T47D (cell line): ENCODE measurements around the gene CELF4.

ENCODE experiments used
- DNase-seq, 2 experiments: peaks; one replicate each; pipeline versions ENCODE4 v3.0.0 to v3.0.0-alpha.2; 2011 to 2012; ENCODE audit warnings: low read depth in 1 of 2, low spot score in 1 of 2
- JUND ChIP-seq: IDR thresholded peaks from 2 replicates; pipeline ENCODE4 v1.6.1; 2012; ENCODE audit warnings: low read depth
- in situ Hi-C: cut with HindIII; loops from 2 replicates; pipeline ENCODE4 v1.10.0; 2016; ENCODE audit warnings: low sequenced_read_pairs, low pct_unique_long_range_greater_than_20kb

Gene CELF4

DNA sequence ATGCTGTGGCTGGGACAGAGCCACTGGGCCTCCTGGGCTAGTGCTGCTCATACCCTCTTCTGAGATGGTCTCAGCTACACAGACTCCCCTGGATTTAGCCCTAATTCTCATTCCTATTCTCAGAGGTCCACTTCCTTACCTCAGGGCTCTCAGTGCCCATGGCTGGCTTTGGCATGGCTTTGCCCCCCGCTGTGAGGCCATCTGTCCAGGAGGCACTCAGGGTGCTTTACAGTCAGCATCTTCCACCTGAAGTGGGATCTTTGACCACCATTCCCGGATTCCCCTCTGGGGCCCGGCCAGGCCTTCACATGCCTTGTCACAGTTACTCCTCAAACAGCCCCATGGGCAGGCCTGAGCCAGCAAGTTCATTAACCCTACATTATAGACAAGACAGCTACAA is 161.8 kb downstream of the CELF4 start:
- DNase-seq, result no peak
- no peak for TF ChIP-seq JUND
- in situ Hi-C loops, result no loop called here

- TF ChIP-seq JUND, result no peak
- in situ Hi-C loops, result no loop called here
- no peak for DNase-seq
These were observed 162.4 kb downstream of the CELF4 start for GRCh38 chr18:37403100-37403781.

DNA sequence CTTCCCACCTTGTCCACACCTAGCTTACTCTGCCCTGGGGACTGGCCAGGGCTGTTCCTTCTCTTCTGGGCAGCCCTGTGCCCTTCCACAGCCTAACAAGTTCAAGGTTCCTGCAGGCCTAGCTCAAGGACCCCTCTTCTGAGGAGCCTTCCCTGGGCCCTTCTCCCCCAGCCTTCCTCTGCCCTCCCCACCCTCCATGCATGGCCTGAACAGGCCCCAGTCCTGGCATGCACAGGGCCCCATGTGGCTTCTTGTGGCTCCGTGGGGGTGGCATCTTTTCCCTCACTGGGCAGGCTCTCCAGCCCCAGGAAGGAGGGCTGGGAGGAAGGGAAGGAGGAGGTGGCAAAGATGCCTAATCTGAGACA is 162.9 kb downstream of the CELF4 start:
- in situ Hi-C loops, result no loop called here
- no peak for TF ChIP-seq JUND

GRCh38 chr18:37400802-37401201 is 164.8 kb downstream of the CELF4 start:
- no peak for TF ChIP-seq JUND
- in situ Hi-C loops, result no loop called here
- no peak for DNase-seq

More for the DNA sequence above, 162.9 kb downstream of the CELF4 start:
- no peak for DNase-seq

GRCh38 chr18:37398248-37398920 is 167.2 kb downstream of the CELF4 start:
- in situ Hi-C loops, result no loop called here
- no peak for DNase-seq
- no peak for TF ChIP-seq JUND

GRCh38 chr18:37397814-37398213 is 167.8 kb downstream of the CELF4 start:
- no peak for TF ChIP-seq JUND
- in situ Hi-C loops, result no loop called here
- no peak for DNase-seq

GRCh38 chr18:37396971-37397720 is 168.5 kb downstream of the CELF4 start:
- no peak for TF ChIP-seq JUND
- in situ Hi-C loops, result no loop called here
- DNase-seq, result no peak

DNA sequence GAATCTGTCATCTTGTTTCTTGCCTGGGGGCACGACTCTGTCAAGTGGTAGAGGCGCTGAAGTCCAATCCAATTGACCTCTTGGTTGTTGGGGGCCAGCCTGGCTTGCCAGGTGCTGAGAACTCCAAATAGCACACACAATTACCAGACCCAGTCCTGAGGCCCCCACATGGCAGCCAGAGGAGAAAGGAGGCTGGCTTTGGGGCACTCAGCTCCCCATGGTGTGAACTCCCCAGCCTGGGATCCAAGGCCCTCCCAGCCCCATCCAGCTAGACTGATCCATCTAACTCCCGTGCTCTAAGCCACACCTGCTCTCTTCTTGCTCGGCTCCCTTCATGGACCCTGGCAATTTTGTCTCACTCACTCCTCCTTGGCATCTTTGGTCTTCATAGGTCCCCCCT is 170.0 kb downstream of the CELF4 start:
- DNase-seq, result no peak
- no peak for TF ChIP-seq JUND
- in situ Hi-C loops, result no loop called here

GRCh38 chr18:37395138-37395537 is 170.5 kb downstream of the CELF4 start:
- TF ChIP-seq JUND, result no peak
- DNase-seq, result no peak
- in situ Hi-C loops, result no loop called here

GRCh38 chr18:37394610-37394965 is 171.0 kb downstream of the CELF4 start:
- in situ Hi-C loops, result no loop called here
- no peak for DNase-seq
- no peak for TF ChIP-seq JUND

- in situ Hi-C loops, result no loop called here
- peak; percentile 15 to 21 for DNase-seq
- TF ChIP-seq JUND, result no peak
These were observed 171.5 kb downstream of the CELF4 start for GRCh38 chr18:37393945-37394609.

- no peak for DNase-seq
- no peak for TF ChIP-seq JUND
- in situ Hi-C loops, result no loop called here
These were observed 172.3 kb downstream of the CELF4 start for GRCh38 chr18:37393221-37393827.
